Chondrocyte (in vitro differentiated cells): ENCODE results near the gene OPRL1. TPM values are rescaled to one million over a fixed set of nuclear protein-coding genes. Genes with fewer than 3 reads are reported as not detected.

Experiments
- DNase-seq: peaks from one replicate; pipeline ENCODE4 v3.0.0; 2021; ENCODE audit warnings: mixed read lengths, low spot score
- H3K27ac Mint-ChIP-seq: one replicate; pipeline ENCODE4 v1.8.0; 2021; ENCODE audit warnings: mild to moderate bottlenecking, moderate library complexity, mixed read lengths; ENCODE audit not compliant: unreplicated experiment
- H3K27me3 Mint-ChIP-seq: 2 replicates; pipeline ENCODE4 v1.8.0; 2021; ENCODE audit warnings: low read depth, mixed read lengths
- H3K36me3 Mint-ChIP-seq: 2 replicates; pipeline ENCODE4 v1.8.0; 2021; ENCODE audit warnings: low read depth, mixed read lengths
- H3K4me1 Mint-ChIP-seq: 2 replicates; pipeline ENCODE4 v1.8.0; 2021; ENCODE audit warnings: low read depth, mild to moderate bottlenecking, mixed read lengths
- H3K4me3 Mint-ChIP-seq: one replicate; pipeline ENCODE4 v1.8.0; 2021; ENCODE audit warnings: mild to moderate bottlenecking, moderate library complexity, mixed read lengths; ENCODE audit not compliant: unreplicated experiment
- H3K9me3 Mint-ChIP-seq: 2 replicates; pipeline ENCODE4 v1.8.0; 2021; ENCODE audit warnings: low read depth, mixed read lengths
- total RNA-seq: library from RNA; stranded (reverse); gene quantifications from 3 replicates; pipeline ENCODE4 v1.2.1, GENCODE V29; 2021
- TF ChIP-seq, protein P1 (sequence below): fragments of 200-600 bp; sonication (generic); IDR thresholded peaks from 2 replicates; pipeline ENCODE4 v1.5.0; 2021; ENCODE audit warnings: antibody characterized with exemption, mild to moderate bottlenecking, moderate library complexity

Gene OPRL1
- total RNA-seq, 1 donor from 2014 or later: 3.2 TPM

DNA sequence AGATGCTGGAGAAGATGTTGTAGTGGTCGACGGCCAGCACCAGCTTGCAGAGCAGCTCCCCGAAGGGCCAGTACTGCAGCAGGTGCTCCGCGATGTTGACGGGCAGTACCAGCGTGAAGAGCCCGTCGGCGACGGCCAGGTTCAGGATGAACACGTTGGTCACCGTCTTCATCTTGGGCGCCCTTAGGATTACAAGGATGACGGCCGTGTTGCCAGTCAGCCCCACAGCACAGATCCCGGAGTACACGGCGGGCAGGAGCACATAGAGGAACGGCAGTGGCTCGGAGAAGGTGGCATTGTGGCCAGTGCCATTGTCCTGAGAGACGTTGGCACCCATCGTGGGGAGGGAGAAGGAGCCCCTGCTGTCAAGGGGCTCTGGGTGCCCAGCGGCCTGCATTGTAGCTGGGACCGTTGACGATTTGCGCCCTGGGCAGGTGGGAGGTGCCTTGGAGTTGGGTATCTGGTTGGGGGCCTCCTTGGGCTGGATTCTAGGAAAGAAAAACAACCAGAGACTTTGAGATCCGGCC lies 26.6 kb downstream of the OPRL1 start:
- peak; percentile 91 for DNase-seq
- Mint-ChIP-seq H3K36me3 (no peaks in the 10 kb centered on the region), H3K27me3 (peaks cover 23% of the 10 kb centered on the region), H3K4me1 (peaks cover 3% of the 10 kb centered on the region), H3K4me3 (no peak overlapping the region), H3K9me3 (no peaks in the 10 kb centered on the region), H3K27ac (no peak overlapping the region)
- TF ChIP-seq, protein P1, sequence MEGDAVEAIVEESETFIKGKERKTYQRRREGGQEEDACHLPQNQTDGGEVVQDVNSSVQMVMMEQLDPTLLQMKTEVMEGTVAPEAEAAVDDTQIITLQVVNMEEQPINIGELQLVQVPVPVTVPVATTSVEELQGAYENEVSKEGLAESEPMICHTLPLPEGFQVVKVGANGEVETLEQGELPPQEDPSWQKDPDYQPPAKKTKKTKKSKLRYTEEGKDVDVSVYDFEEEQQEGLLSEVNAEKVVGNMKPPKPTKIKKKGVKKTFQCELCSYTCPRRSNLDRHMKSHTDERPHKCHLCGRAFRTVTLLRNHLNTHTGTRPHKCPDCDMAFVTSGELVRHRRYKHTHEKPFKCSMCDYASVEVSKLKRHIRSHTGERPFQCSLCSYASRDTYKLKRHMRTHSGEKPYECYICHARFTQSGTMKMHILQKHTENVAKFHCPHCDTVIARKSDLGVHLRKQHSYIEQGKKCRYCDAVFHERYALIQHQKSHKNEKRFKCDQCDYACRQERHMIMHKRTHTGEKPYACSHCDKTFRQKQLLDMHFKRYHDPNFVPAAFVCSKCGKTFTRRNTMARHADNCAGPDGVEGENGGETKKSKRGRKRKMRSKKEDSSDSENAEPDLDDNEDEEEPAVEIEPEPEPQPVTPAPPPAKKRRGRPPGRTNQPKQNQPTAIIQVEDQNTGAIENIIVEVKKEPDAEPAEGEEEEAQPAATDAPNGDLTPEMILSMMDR: no peak

DNA sequence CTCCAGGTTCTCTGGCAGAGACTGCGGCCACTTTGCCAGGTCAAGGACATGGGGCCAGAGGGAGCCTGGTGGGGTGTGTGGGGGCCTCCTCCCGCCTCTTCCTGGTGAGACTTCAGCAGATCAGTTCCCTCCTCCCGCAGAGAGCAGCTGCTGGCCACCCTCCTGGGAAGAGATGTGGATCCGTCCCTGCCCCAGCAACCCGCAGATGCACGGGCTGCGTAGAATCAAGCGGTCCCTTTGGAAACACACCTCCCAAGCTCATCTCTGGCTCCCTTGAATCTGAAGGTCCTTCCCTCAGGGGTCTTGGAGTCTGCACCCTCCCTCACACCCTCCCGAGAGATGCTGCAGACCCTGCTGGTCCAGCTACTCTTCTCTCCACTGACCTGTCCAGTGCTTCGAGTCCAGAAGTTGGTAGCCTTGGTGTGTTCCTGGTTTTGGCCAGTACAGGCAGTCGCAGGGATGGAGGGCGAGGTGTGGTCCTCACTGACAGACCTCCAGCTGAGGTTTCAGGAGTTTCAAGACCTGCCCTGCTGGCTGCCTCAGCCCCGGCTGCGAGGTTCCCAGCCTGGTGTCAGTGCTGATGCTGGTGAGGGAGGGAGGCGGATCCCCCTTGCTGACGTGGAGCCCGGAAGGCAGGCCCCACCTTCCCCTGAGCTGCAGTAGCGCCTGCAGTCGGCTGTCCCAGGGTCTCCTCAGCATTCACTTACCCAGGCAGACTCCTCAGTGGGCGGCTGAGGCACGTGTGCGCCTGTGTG lies 27.3 kb downstream of the OPRL1 start, which contains the start of gene NPBWR2:
Gene NPBWR2 (minus strand): TSS at position 585 of the 755 bp plus-strand sequence. CDS start 734 bp downstream, outside the sequence.
- DNase-seq: peak; percentile 80
- TF ChIP-seq, protein P1: no peak
- H3K27ac Mint-ChIP-seq: no peak within 1 kb of the TSS
- peaks cover 3% of the 10 kb centered on the region for H3K4me1 Mint-ChIP-seq
- H3K9me3 Mint-ChIP-seq: no peaks in the 10 kb centered on the region
- no peaks in the 10 kb centered on the region for H3K36me3 Mint-ChIP-seq
- H3K27me3 Mint-ChIP-seq: peaks cover 22% of the 10 kb centered on the region
- no peak within 1 kb of the TSS for H3K4me3 Mint-ChIP-seq

DNA sequence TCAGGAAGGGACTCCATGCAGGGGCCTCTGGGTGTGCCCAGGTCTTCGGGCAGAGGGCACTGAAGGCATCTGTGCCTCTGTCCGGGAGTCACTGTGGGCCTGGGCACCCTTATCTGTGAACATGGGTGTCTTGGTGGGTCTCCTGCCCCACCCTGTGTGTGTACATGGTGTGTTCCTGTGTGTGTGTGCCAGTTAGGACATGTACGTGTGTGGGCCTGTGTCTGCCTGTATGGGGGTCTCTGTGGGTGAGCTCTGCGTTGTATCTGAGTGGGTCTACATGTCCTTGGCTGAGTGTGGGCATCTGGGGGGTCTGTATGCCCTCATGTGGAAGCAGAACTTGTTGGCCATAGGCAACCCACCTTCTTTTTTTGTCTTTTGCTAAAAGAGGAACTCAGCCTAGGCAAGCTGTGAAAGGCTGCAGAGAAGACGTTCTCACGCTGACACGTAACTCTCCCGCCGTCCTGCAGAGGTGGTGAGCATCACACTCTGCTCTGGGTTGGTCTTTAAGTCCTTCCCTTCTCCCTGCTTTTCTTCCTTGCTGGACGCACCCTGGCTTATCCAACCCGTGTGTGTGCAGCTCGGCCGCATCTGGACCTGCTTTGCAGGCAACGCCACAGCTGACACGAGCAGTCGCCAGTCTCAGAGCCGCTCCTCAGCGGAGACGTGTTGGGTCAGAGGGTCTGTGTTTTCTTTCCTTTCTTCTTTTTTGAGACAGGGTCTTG lies 28.0 kb downstream of the OPRL1 start:
- no peaks in the 10 kb centered on the region for H3K9me3 Mint-ChIP-seq
- no peak overlapping the region for H3K4me3 Mint-ChIP-seq
- TF ChIP-seq, protein P1: no peak
- no peaks in the 10 kb centered on the region for H3K36me3 Mint-ChIP-seq
- no peak overlapping the region for H3K27ac Mint-ChIP-seq
- H3K27me3 Mint-ChIP-seq: peaks cover 19% of the 10 kb centered on the region
- DNase-seq: peak; percentile 84
- no peaks in the 10 kb centered on the region for H3K4me1 Mint-ChIP-seq

DNA sequence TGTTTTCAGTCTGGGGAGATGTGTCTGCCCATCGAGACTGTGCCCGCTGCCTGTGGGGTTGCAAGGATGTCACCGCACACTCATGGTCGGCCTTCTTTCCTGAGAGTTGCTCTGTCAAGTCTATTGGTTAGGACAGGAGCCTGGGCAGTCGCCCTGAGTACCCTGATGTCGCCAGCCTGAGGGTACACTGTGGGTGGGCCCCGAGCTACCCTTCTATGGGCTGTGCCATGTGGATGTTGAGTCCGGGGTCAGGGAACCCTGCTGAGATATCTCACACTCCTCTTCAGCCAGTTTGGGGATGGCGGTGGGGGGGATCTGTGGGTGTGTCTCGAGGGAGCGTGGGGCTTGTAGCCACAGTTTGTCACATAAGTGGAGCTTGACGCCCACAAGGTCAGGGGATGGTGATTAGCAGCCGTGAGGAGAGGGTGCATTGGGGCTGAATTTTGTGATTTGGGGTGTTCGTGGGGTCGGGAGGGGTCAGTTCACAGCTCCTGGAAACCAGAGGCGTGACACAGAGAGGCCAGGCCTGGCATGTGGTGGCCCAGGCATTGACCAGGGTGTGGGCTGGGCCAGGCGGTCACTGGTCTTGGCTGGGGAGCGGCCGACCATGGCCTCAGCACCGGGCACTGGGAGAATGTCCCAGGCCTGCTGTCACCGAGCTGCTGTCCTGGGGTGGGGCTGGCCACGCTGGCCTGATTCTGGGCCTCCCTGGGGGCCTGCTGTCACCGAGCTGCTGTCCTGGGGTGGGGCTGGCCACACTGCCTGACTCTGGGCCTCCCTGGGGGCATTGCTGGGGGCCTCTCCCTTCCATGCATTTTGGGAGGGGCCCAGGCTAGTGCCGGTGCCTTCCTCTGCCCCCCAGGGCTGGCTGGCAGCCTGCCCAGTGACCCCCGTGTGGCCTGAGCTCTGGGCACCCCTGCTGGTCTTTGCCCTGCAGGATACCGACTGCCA lies 29.1 kb downstream of the OPRL1 start:
- H3K27me3 Mint-ChIP-seq: peaks cover 13% of the 10 kb centered on the region
- TF ChIP-seq, protein P1: no peak
- DNase-seq: peak; percentile 79
- H3K9me3 Mint-ChIP-seq: no peaks in the 10 kb centered on the region
- no peaks in the 10 kb centered on the region for H3K36me3 Mint-ChIP-seq
- no peaks in the 10 kb centered on the region for H3K4me1 Mint-ChIP-seq
- H3K4me3 Mint-ChIP-seq: no peak overlapping the region
- H3K27ac Mint-ChIP-seq: no peak overlapping the region
